H9 (cell line): ENCODE measurements around the gene APAF1. TPM values are rescaled to one million over a fixed set of nuclear protein-coding genes. Genes with fewer than 3 reads are reported as not detected.

ENCODE experiments used
- DNase-seq: peaks from one replicate; pipeline ENCODE4 v3.0.0-alpha.2; 2017
- H2AFZ ChIP-seq: one replicate; pipeline ENCODE4 v1.6.1; 2013; ENCODE audit warnings: mild to moderate bottlenecking, low read length, control low read depth, moderate library complexity
- H2AK5ac ChIP-seq: 2 replicates; pipeline ENCODE4 v1.6.1; 2013; ENCODE audit warnings: low read length, control low read depth, mixed read lengths; ENCODE audit not compliant: insufficient read length
- H2BK120ac ChIP-seq: one replicate; pipeline ENCODE4 v1.6.1; 2013; ENCODE audit warnings: low read depth, mild to moderate bottlenecking, low read length, control low read depth, inconsistent platforms; ENCODE audit not compliant: poor library complexity, severe bottlenecking
- H2BK12ac ChIP-seq: 2 replicates; pipeline ENCODE4 v1.6.1; 2013; ENCODE audit warnings: low read length, control low read depth, mixed read lengths, low read depth; ENCODE audit not compliant: insufficient read length
- H2BK15ac ChIP-seq: 2 replicates; pipeline ENCODE4 v1.6.1; 2013; ENCODE audit warnings: low read depth, low read length, control low read depth
- H2BK20ac ChIP-seq: one replicate; pipeline ENCODE4 v1.6.1; 2013; ENCODE audit warnings: low read depth, mild to moderate bottlenecking, low read length, control low read depth, inconsistent platforms; ENCODE audit not compliant: poor library complexity, severe bottlenecking
- H2BK5ac ChIP-seq: 2 replicates; pipeline ENCODE4 v1.6.1; 2013; ENCODE audit warnings: low read length, control low read depth, mixed read lengths; ENCODE audit not compliant: insufficient read length
- H3K14ac ChIP-seq: 2 replicates; pipeline ENCODE4 v1.6.1; 2013; ENCODE audit warnings: low read length, control low read depth; ENCODE audit not compliant: insufficient read depth
- H3K18ac ChIP-seq: 2 replicates; pipeline ENCODE4 v1.6.1; 2013; ENCODE audit warnings: low read depth, mild to moderate bottlenecking, mixed read lengths, low read length, control low read depth; ENCODE audit not compliant: insufficient read length
- H3K23ac ChIP-seq: 2 replicates; pipeline ENCODE4 v1.6.1; 2013; ENCODE audit warnings: low read length, control low read depth, mixed read lengths, low read depth; ENCODE audit not compliant: insufficient read length
- H3K23me2 ChIP-seq: 2 replicates; pipeline ENCODE4 v1.6.1; 2013; ENCODE audit warnings: low read depth, mild to moderate bottlenecking, mixed read lengths, low read length, control low read depth; ENCODE audit not compliant: insufficient read length, poor library complexity, severe bottlenecking
- H3K27ac ChIP-seq: 2 replicates; pipeline ENCODE4 v1.5.1; 2013; ENCODE audit warnings: low read length, control low read depth, mixed read lengths, low read depth; ENCODE audit not compliant: insufficient read length
- H3K27me3 ChIP-seq: 2 replicates; pipeline ENCODE4 v1.6.1; 2013; ENCODE audit warnings: low read length, control low read depth, inconsistent platforms; ENCODE audit not compliant: insufficient read depth
- H3K4ac ChIP-seq: 2 replicates; pipeline ENCODE4 v1.6.1; 2013; ENCODE audit warnings: low read depth, mild to moderate bottlenecking, control low read depth, inconsistent platforms, low read length, moderate library complexity
- H3K4me1 ChIP-seq: 2 replicates; pipeline ENCODE4 v1.6.1; 2013; ENCODE audit warnings: low read length, control low read depth, inconsistent platforms; ENCODE audit not compliant: insufficient read depth
- H3K4me2 ChIP-seq: 2 replicates; pipeline ENCODE4 v1.6.1; 2013; ENCODE audit warnings: low read length, control low read depth, mixed read lengths; ENCODE audit not compliant: insufficient read length, insufficient read depth
- H3K56ac ChIP-seq: 2 replicates; pipeline ENCODE4 v1.6.1; 2013; ENCODE audit warnings: low read depth, mild to moderate bottlenecking, mixed read lengths, low read length, control low read depth; ENCODE audit not compliant: insufficient read length
- H3K79me1 ChIP-seq: 2 replicates; pipeline ENCODE4 v1.6.1; 2013; ENCODE audit warnings: low read depth, mild to moderate bottlenecking, moderate library complexity, low read length, control low read depth, inconsistent platforms; ENCODE audit not compliant: insufficient read depth, poor library complexity, severe bottlenecking
- H3K79me2 ChIP-seq: 2 replicates; pipeline ENCODE4 v1.6.1; 2013; ENCODE audit warnings: low read length, control low read depth, inconsistent platforms; ENCODE audit not compliant: insufficient read depth
- H3K9ac ChIP-seq: 2 replicates; pipeline ENCODE4 v1.6.1; 2013; ENCODE audit warnings: low read length, control low read depth, mixed read lengths; ENCODE audit not compliant: insufficient read length; ENCODE audit errors: extremely low read depth
- H3K9me3 ChIP-seq: one replicate; pipeline ENCODE4 v1.6.1; 2013; ENCODE audit warnings: low read depth, low read length, inconsistent platforms; ENCODE audit not compliant: control insufficient read depth
- H3T11ph ChIP-seq: one replicate; pipeline ENCODE4 v1.6.1; 2013; ENCODE audit warnings: mild to moderate bottlenecking, low read length, control low read depth, inconsistent platforms
- H4K20me1 ChIP-seq: one replicate; pipeline ENCODE4 v1.6.1; 2013; ENCODE audit not compliant: control insufficient read depth, insufficient read length, insufficient read depth
- H4K5ac ChIP-seq: 2 replicates; pipeline ENCODE4 v1.6.1; 2013; ENCODE audit warnings: low read depth, mild to moderate bottlenecking, mixed read lengths, low read length, control low read depth; ENCODE audit not compliant: insufficient read length
- H4K8ac ChIP-seq: replicated peaks from 2 replicates; pipeline ENCODE4 v1.6.1; 2013; ENCODE audit warnings: low read length, control low read depth, mixed read lengths, low read depth; ENCODE audit not compliant: insufficient read length
- H4K91ac ChIP-seq: 2 replicates; pipeline ENCODE4 v1.6.1; 2013; ENCODE audit warnings: low read depth, mild to moderate bottlenecking, moderate library complexity, mixed read lengths, low read length, control low read depth; ENCODE audit not compliant: insufficient read length
- H3K27ac Mint-ChIP-seq, 3 experiments: 2 replicates in 2 of 3; 3 replicates in 1 of 3; pipeline ENCODE4 v1.8.0; 2020 to 2021; ENCODE audit warnings: mixed read lengths in 3 of 3, mild to moderate bottlenecking in 1 of 3, moderate library complexity in 1 of 3
- H3K27me3 Mint-ChIP-seq: 2 replicates; pipeline ENCODE4 v1.8.0; 2021; ENCODE audit warnings: low read depth, mild to moderate bottlenecking, moderate library complexity, mixed read lengths
- H3K36me3 Mint-ChIP-seq, 3 experiments: 2 replicates in 2 of 3; 3 replicates in 1 of 3; pipeline ENCODE4 v1.8.0; 2020 to 2021; ENCODE audit warnings: low read depth in 3 of 3, mixed read lengths in 3 of 3; ENCODE audit not compliant: insufficient read depth in 1 of 3
- H3K4me1 Mint-ChIP-seq, 2 experiments: 2 replicates each; pipeline ENCODE4 v1.8.0; 2020; ENCODE audit warnings: mixed read lengths in 2 of 2
- H3K4me3 Mint-ChIP-seq, 2 experiments: 2 replicates in 1 of 2; 3 replicates in 1 of 2; pipeline ENCODE4 v1.8.0; 2020 to 2021; ENCODE audit warnings: mild to moderate bottlenecking in 2 of 2, mixed read lengths in 2 of 2, moderate library complexity in 1 of 2
- H3K9me3 Mint-ChIP-seq, 2 experiments: 2 replicates in 1 of 2; 3 replicates in 1 of 2; pipeline ENCODE4 v1.8.0; 2020; ENCODE audit warnings: mild to moderate bottlenecking in 2 of 2, mixed read lengths in 2 of 2, moderate library complexity in 1 of 2
- CTCF ChIP-seq: fragments of 200-600 bp; sonication (generic); conservative IDR thresholded peaks from 3 replicates; pipeline ENCODE4 v1.8.0; 2021; ENCODE audit warnings: antibody characterized with exemption, mild to moderate bottlenecking
- WGBS: extraction: QIAGEN DNeasy Blood & Tissue Kit; methylation state at CpG from one replicate; pipeline ENCODE4 v1.1.7; 2013; ENCODE audit warnings: missing lambda C conversion rate, low lambda C conversion rate, mixed read lengths; ENCODE audit not compliant: insufficient read length; ENCODE audit errors: extremely low coverage; 5-methylcytosine and 5-hydroxymethylcytosine counted together
- total RNA-seq: library from RNA; stranded (reverse); gene quantifications from 2 replicates; pipeline ENCODE4 v1.2.1, GENCODE V29; 2021

Gene APAF1
- total RNA-seq, 1 experiment from 2014 or later, result 16.5 TPM

- no peak overlapping the region for H3K4ac ChIP-seq
- no peak overlapping the region for H2BK5ac ChIP-seq
- no peaks in the 10 kb centered on the region for H3K9me3 Mint-ChIP-seq
- no peak overlapping the region for H3K9ac ChIP-seq
- H2BK12ac ChIP-seq, result no peak overlapping the region
- H3K18ac ChIP-seq, result no peak overlapping the region
- no peak overlapping the region for H2AK5ac ChIP-seq
- H3K27ac Mint-ChIP-seq, result no peak overlapping the region
- H2BK120ac ChIP-seq, result no peak overlapping the region
- H3K23ac ChIP-seq, result no peak overlapping the region
- H3K23me2 ChIP-seq, result no peaks in the 10 kb centered on the region
- H3K4me1 Mint-ChIP-seq, result peaks cover 8 to 10% of the 10 kb centered on the region in 2 experiments
- H3K4me1 ChIP-seq, result no peaks in the 10 kb centered on the region
- no peaks in the 10 kb centered on the region for H3K27me3 ChIP-seq
- H4K5ac ChIP-seq, result no peak overlapping the region
- no peak overlapping the region for H3K27ac ChIP-seq
- no peak overlapping the region for H3K4me2 ChIP-seq
- no peak overlapping the region for H3K56ac ChIP-seq
- DNase-seq, result no peak
- no peaks in the 10 kb centered on the region for H3K36me3 Mint-ChIP-seq
- no peak overlapping the region for H4K91ac ChIP-seq
- no peaks in the 10 kb centered on the region for H3K79me1 ChIP-seq
- H2BK15ac ChIP-seq, result no peak overlapping the region
- no CpG with 5 or more reads among the region's 5 CpGs for WGBS
- H3K14ac ChIP-seq, result no peak overlapping the region
- H3T11ph ChIP-seq, result no peak overlapping the region
- H3K9me3 ChIP-seq, result no peaks in the 10 kb centered on the region
- H3K4me3 Mint-ChIP-seq, result no peak overlapping the region
- H4K8ac ChIP-seq, result no peak overlapping the region
- H2BK20ac ChIP-seq, result no peak overlapping the region
- no peaks in the 10 kb centered on the region; the same call in 1 of the 2 replicates for H3K27me3 Mint-ChIP-seq
- H3K79me2 ChIP-seq, result no peaks in the 10 kb centered on the region
- TF ChIP-seq CTCF, result no peak
- no peak overlapping the region for H2AFZ ChIP-seq
- H4K20me1 ChIP-seq, result no peaks in the 10 kb centered on the region
Observed at GRCh38 chr12:98752726-98753125, 107.6 kb downstream of the APAF1 start.
